ENCODE data around the gene WDR35.

WDR35 gene

GRCh38 chr2:19979932-19980331, 10.0 kb downstream of the WDR35 start:
- no peaks in the 10 kb centered on the region for H3K27me3 ChIP-seq (ENCODE audit: control insufficient read depth, insufficient read depth, low read length)
- no peak overlapping the region for H2AFZ ChIP-seq
- no peak overlapping the region for H3K4me2 ChIP-seq (ENCODE audit: low read length)
- H3K9me3 ChIP-seq (ENCODE audit: control insufficient read depth, low read length) = no peaks in the 10 kb centered on the region
- H3K27ac ChIP-seq = no peak overlapping the region
- TF ChIP-seq CTCF (IDR thresholded peaks at IDR 0.05) = no peak
- no peak overlapping the region for H3K4me3 ChIP-seq (ENCODE audit: low read depth, low read length)
- no peaks in the 10 kb centered on the region for H3K79me2 ChIP-seq
- H3K9ac ChIP-seq = no peak overlapping the region
- H3K4me1 ChIP-seq = no peaks in the 10 kb centered on the region
- H3K36me3 ChIP-seq (ENCODE audit: control insufficient read depth, insufficient read depth, low read length) = no peaks in the 10 kb centered on the region

- Histone ChIP-seq H3K9me3 (ENCODE audit: control insufficient read depth, low read length) (no peaks in the 10 kb centered on the region), H2AFZ (no peak overlapping the region), H3K9ac (no peak overlapping the region), H3K4me2 (ENCODE audit: low read length) (no peak overlapping the region), H3K79me2 (no peaks in the 10 kb centered on the region), H3K4me3 (ENCODE audit: low read depth, low read length) (no peak overlapping the region), H3K36me3 (ENCODE audit: control insufficient read depth, insufficient read depth, low read length) (no peaks in the 10 kb centered on the region), H3K27me3 (ENCODE audit: control insufficient read depth, insufficient read depth, low read length) (no peaks in the 10 kb centered on the region), H3K4me1 (no peaks in the 10 kb centered on the region), H3K27ac (no peak overlapping the region)
- no peak for TF ChIP-seq CTCF (IDR thresholded peaks at IDR 0.05)
Observed at GRCh38 chr2:19973466-19973865, 16.4 kb downstream of the WDR35 start.

- Histone ChIP-seq H3K79me2 (no peaks in the 10 kb centered on the region), H3K9me3 (ENCODE audit: control insufficient read depth, low read length) (no peaks in the 10 kb centered on the region), H3K4me2 (ENCODE audit: low read length) (no peak overlapping the region), H3K36me3 (ENCODE audit: control insufficient read depth, insufficient read depth, low read length) (no peaks in the 10 kb centered on the region), H3K4me1 (no peaks in the 10 kb centered on the region), H2AFZ (no peak overlapping the region), H3K4me3 (ENCODE audit: low read depth, low read length) (no peak overlapping the region), H3K27me3 (ENCODE audit: control insufficient read depth, insufficient read depth, low read length) (no peaks in the 10 kb centered on the region), H3K9ac (no peak overlapping the region), H3K27ac (no peak overlapping the region)
- no peak for TF ChIP-seq CTCF (IDR thresholded peaks at IDR 0.05)
Observed at GRCh38 chr2:19971691-19972090, 18.2 kb downstream of the WDR35 start.

- Histone ChIP-seq H2AFZ (no peak overlapping the region), H3K9me3 (ENCODE audit: control insufficient read depth, low read length) (no peaks in the 10 kb centered on the region), H3K4me2 (ENCODE audit: low read length) (no peak overlapping the region), H3K4me1 (no peaks in the 10 kb centered on the region), H3K9ac (no peak overlapping the region), H3K27me3 (ENCODE audit: control insufficient read depth, insufficient read depth, low read length) (no peaks in the 10 kb centered on the region), H3K27ac (no peak overlapping the region), H3K4me3 (ENCODE audit: low read depth, low read length) (no peak overlapping the region), H3K36me3 (ENCODE audit: control insufficient read depth, insufficient read depth, low read length) (no peaks in the 10 kb centered on the region), H3K79me2 (no peaks in the 10 kb centered on the region)
- no peak for TF ChIP-seq CTCF (IDR thresholded peaks at IDR 0.05)
Observed at GRCh38 chr2:19963386-19963785, 26.5 kb downstream of the WDR35 start.

GRCh38 chr2:19955544-19956422, 34.1 kb downstream of the WDR35 start:
- peak; percentile 75 for TF ChIP-seq CTCF (IDR thresholded peaks at IDR 0.05)
- Histone ChIP-seq H3K4me3 (ENCODE audit: low read depth, low read length) (no peak overlapping the region), H2AFZ (no peak overlapping the region), H3K4me2 (ENCODE audit: low read length) (no peak overlapping the region), H3K36me3 (ENCODE audit: control insufficient read depth, insufficient read depth, low read length) (no peaks in the 10 kb centered on the region), H3K9me3 (ENCODE audit: control insufficient read depth, low read length) (no peaks in the 10 kb centered on the region), H3K4me1 (no peaks in the 10 kb centered on the region), H3K79me2 (no peaks in the 10 kb centered on the region), H3K27ac (no peak overlapping the region), H3K27me3 (ENCODE audit: control insufficient read depth, insufficient read depth, low read length) (no peaks in the 10 kb centered on the region), H3K9ac (no peak overlapping the region)

Data from parathyroid adenoma (tissue), 2 donors.